Dendritic cell treated with granulocyte-macrophage colony-stimulating factor and Interleukin-4, amounts not matched to agents 40 ng/mL and 50 ng/mL, for 4 days (primary cell): ENCODE results near the gene DRAM1.

Source experiments
- H3K27ac Mint-ChIP-seq: one replicate; pipeline ENCODE4 v1.8.0; 2022; ENCODE audit warnings: mild to moderate bottlenecking, mixed read lengths
- H3K27me3 Mint-ChIP-seq: one replicate; pipeline ENCODE4 v1.8.0; 2022; ENCODE audit warnings: mild to moderate bottlenecking, mixed read lengths
- H3K36me3 Mint-ChIP-seq: one replicate; pipeline ENCODE4 v1.8.0; 2022; ENCODE audit warnings: low read depth, mixed read lengths
- H3K4me1 Mint-ChIP-seq: one replicate; pipeline ENCODE4 v1.8.0; 2022; ENCODE audit warnings: low read depth, mixed read lengths
- H3K4me3 Mint-ChIP-seq: one replicate; pipeline ENCODE4 v1.8.0; 2022; ENCODE audit warnings: mild to moderate bottlenecking, moderate library complexity, mixed read lengths
- H3K9me3 Mint-ChIP-seq: one replicate; pipeline ENCODE4 v1.8.0; 2022; ENCODE audit warnings: mixed read lengths
- intact Hi-C: fragments of 100-400 bp; cut with micrococcal nuclease; formaldehyde crosslinking; loops from one replicate; pipeline ENCODE4 v1.15.0; 2022

Gene DRAM1

DNA sequence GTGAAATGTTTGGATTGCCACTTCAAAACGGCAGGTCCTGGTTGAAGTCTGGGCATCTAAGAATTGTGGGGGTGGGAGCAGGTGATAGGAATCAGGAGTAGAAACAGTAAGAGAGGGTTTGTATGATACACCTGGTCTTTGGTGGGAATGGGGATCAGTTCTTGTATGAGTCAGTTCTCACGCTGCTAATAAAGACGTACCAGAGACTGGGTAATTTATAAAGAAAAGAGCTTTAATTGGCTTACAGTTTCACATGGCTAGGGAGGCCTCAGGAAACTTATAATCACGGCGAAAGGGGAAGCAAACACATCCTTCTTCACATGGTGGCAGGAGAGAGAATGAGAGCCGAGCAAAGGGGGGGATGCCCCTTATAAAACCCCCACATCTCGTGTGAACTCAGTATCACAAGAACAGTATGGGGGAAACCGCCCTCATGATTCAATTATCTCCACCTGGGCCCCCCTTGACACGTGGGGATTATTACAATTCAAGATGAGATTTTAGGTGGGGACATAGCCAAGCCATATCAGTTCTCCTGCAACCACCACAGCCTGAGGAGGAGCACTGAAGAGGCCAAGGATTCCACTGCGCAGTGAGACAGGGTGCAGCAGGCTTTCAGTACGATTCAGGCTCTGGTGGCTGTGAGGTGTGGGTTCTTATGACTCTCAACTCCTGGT is 52.1 kb downstream of the DRAM1 start:
- Mint-ChIP-seq H3K9me3 (peaks cover 16% of the 10 kb centered on the region), H3K27ac (no peak overlapping the region), H3K4me1 (peaks cover 51% of the 10 kb centered on the region), H3K36me3 (peaks cover 8% of the 10 kb centered on the region), H3K27me3 (no peaks in the 10 kb centered on the region), H3K4me3 (no peak overlapping the region)
- intact Hi-C loops = no loop called here

GRCh38 chr12:101931498-101932326 is 54.3 kb downstream of the DRAM1 start:
- H3K27ac Mint-ChIP-seq = no peak overlapping the region
- intact Hi-C loops = no loop called here
- no peak overlapping the region for H3K4me3 Mint-ChIP-seq
- H3K9me3 Mint-ChIP-seq = peaks cover 11% of the 10 kb centered on the region
- peaks cover 30% of the 10 kb centered on the region for H3K4me1 Mint-ChIP-seq
- H3K36me3 Mint-ChIP-seq = peaks cover 7% of the 10 kb centered on the region
- H3K27me3 Mint-ChIP-seq = peaks cover 4% of the 10 kb centered on the region

DNA sequence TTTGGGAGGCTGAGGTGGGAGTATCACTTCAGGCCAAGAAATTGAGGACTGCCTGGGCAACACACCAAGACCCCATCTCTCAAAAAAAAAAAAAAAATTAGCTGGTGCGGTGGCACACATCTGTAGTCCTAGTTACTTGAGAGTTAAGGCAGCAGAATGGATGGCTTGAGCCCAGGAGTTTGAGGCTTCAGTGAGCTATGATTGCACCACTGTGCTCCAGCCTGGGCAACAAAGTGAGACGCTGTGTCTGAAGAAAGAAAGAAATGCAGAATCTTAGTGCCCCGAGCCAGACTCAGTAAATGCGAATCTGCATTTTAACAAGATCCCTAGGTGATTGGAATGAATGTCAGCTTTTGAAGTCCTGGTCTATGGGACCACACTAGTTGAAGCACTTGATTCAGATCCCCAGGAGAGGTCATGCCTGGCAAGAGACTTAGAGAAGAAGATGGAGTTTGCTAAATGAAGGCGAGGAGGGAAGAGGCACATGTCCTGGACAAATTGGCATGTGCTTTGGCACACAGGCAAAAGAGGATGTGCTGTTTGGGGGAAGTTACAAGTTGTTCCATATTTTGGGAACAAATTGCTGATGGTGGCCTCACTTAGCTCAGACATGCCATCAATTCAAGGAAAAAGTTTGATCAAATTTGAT is 56.6 kb downstream of the DRAM1 start:
- Mint-ChIP-seq H3K4me1 (peaks cover 11% of the 10 kb centered on the region), H3K4me3 (no peak overlapping the region), H3K9me3 (peaks cover 9% of the 10 kb centered on the region), H3K27me3 (peaks cover 4% of the 10 kb centered on the region), H3K36me3 (peaks cover 6% of the 10 kb centered on the region), H3K27ac (no peak overlapping the region)
- intact Hi-C loops = no loop called here

DNA sequence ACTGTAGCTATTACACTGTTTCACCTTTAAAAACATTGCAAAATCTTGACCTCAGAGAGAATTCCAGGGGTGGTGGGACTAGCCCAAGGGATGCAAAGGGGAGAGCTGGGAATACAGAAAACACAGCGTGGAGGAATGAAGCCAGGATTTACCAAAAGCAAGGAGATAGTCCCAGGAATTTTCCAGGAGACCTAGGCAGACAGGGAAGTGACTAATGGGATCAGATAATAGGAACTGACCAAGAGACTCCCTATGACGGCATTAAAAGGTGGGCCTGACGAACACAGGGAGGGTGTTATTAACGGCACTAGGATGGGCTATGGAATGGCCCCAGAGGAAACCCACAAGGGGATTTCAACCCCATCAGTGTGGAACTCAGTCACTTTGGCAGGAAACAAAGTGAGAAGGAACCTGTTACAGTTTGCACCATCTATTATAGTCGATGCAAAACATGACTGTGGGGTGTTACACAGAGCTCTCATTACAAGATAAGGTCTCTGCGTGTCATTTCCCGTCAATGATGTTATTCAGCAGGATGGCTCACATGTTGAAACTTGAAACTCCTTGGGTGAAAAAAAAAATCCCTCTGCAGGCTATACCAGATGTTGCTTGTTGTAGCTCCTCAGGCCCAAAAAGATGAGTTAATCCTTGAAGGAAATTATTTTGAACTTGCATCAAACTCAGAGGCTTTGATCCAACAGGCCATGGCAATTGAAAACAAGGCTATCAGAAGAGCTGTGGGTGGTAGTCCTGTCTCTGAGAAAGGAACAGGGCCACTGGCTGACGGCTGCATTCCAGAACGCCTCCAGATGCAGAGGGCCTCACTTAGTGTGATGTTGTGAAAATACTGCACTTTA is 58.7 kb downstream of the DRAM1 start:
- H3K27me3 Mint-ChIP-seq = peaks cover 10% of the 10 kb centered on the region
- no peak overlapping the region for H3K4me3 Mint-ChIP-seq
- H3K36me3 Mint-ChIP-seq = no peaks in the 10 kb centered on the region
- H3K4me1 Mint-ChIP-seq = peaks cover 17% of the 10 kb centered on the region
- intact Hi-C loops = no loop called here
- H3K9me3 Mint-ChIP-seq = no peaks in the 10 kb centered on the region
- no peak overlapping the region for H3K27ac Mint-ChIP-seq

- Mint-ChIP-seq H3K4me1 (peaks cover 16% of the 10 kb centered on the region), H3K9me3 (no peaks in the 10 kb centered on the region), H3K36me3 (no peaks in the 10 kb centered on the region), H3K27ac (no peak overlapping the region), H3K4me3 (no peak overlapping the region), H3K27me3 (peaks cover 15% of the 10 kb centered on the region)
- intact Hi-C loops = no loop called here
Observed at GRCh38 chr12:101939306-101939705, 61.9 kb downstream of the DRAM1 start.

DNA sequence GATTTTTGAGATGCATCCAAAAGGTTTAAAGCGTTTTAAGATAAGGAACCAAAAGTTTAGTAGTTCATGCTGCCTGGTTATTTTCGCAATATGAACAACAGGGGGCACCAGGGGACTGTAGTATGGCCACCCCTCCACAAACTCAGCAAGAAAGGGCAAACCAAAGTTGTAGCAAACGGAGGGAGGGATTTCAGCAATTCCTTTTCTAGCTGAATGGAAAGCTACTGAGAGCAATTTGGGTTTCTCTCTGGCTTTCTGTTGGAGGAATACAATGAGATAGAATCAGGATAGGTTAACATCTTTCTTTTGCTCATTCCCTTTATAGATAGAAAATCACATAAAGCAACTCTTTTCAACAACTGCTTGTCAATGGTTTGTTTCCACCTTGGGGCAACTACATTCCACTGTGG is 62.5 kb downstream of the DRAM1 start:
- H3K4me3 Mint-ChIP-seq = no peak overlapping the region
- H3K27me3 Mint-ChIP-seq = peaks cover 15% of the 10 kb centered on the region
- H3K4me1 Mint-ChIP-seq = peaks cover 16% of the 10 kb centered on the region
- no peaks in the 10 kb centered on the region for H3K36me3 Mint-ChIP-seq
- intact Hi-C loops = loop anchor here (2.0 kb wide), 1 partner anchor 829 kb away; no protein-coding TSS in a partner anchor
- H3K27ac Mint-ChIP-seq = no peak overlapping the region
- no peaks in the 10 kb centered on the region for H3K9me3 Mint-ChIP-seq

DNA sequence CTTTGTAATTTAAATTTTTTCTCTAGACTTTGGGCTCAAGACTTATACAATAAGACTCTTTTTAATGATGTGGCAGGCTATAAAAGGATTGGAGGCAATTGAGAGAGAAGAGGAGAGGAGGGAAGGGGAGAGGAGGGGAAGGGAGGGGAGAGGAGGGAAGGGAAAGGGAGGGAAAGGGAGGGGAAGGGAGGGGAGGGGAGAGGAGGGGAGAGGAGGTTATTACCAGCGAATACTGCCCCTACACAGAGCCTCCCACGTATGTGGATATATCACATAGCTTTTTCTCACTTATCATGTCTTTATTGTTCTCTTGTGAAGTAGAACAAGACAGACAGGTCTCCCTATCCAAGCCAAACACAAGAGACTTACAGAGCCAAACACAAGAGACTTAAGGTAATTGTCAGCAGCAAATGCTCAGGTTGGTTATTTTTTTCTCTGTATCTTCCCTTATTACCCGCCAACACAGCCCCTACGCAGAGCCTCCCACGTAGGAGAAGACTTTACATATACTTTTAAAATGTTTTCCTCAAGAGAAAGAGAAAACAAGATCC is 63.1 kb downstream of the DRAM1 start:
- Mint-ChIP-seq H3K27me3 (peaks cover 13% of the 10 kb centered on the region), H3K4me3 (no peak overlapping the region), H3K36me3 (no peaks in the 10 kb centered on the region), H3K9me3 (no peaks in the 10 kb centered on the region), H3K27ac (no peak overlapping the region), H3K4me1 (peaks cover 16% of the 10 kb centered on the region)
- intact Hi-C loops = loop anchor here (2.0 kb wide), 1 partner anchor 828 kb away; no protein-coding TSS in a partner anchor

DNA sequence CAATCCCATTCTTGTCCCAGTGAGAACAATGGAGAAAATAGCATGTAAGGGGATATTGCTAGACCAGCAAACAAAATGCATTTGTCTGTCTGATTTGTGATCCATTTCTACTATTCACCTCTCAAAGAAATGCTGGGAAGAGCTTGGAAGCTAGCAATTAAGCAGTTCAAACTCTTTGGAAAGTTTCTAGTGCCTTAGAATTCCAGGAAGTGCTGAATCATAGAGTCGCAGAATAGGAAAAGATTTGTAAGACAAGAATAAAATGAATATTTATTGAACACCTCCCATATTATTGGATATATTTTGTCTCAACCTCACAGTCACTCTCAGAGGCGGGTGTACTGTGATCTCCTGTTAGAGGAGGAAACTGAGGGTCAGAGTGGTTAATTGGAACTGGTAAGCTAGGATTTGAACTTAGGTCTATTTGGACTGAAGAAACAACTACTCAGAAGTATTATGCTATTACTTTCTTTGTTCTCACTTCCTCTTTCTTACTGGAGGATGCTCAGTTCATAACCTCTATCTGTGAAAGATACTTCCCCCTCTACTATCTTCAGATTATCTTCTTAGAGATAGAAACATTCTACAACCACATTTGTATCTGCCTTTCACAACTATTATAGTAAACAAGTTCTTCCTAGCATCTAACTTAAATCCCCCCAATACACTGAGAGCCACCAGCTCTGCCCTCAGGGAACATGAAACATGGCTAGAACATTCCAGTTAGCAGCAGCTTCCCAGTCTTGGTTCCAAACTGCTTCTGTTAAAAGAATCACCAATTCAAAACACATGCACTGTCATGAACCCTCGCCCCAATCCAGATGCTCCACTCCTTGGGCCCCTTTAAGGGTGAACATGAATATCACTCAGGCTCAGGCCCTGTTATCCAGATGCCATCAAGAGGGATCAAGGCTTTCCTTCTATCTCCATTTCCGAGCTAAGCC is 64.2 kb downstream of the DRAM1 start:
- intact Hi-C loops = loop anchor here (2.0 kb wide), 1 partner anchor 827 kb away; no protein-coding TSS in a partner anchor
- Mint-ChIP-seq H3K4me3 (no peak overlapping the region), H3K4me1 (peaks cover 16% of the 10 kb centered on the region), H3K36me3 (no peaks in the 10 kb centered on the region), H3K9me3 (no peaks in the 10 kb centered on the region), H3K27ac (no peak overlapping the region), H3K27me3 (peaks cover 11% of the 10 kb centered on the region)

GRCh38 chr12:101942250-101942605 is 64.8 kb downstream of the DRAM1 start:
- Mint-ChIP-seq H3K36me3 (no peaks in the 10 kb centered on the region), H3K4me1 (peaks cover 16% of the 10 kb centered on the region), H3K9me3 (no peaks in the 10 kb centered on the region), H3K4me3 (no peak overlapping the region), H3K27me3 (peaks cover 11% of the 10 kb centered on the region), H3K27ac (no peak overlapping the region)
- intact Hi-C loops = no loop called here

- Mint-ChIP-seq H3K4me1 (peaks cover 15% of the 10 kb centered on the region), H3K36me3 (no peaks in the 10 kb centered on the region), H3K9me3 (no peaks in the 10 kb centered on the region), H3K27ac (no peak overlapping the region), H3K4me3 (no peak overlapping the region), H3K27me3 (peaks cover 7% of the 10 kb centered on the region)
- intact Hi-C loops = no loop called here
Observed at GRCh38 chr12:101945369-101946232, 68.2 kb downstream of the DRAM1 start.

DNA sequence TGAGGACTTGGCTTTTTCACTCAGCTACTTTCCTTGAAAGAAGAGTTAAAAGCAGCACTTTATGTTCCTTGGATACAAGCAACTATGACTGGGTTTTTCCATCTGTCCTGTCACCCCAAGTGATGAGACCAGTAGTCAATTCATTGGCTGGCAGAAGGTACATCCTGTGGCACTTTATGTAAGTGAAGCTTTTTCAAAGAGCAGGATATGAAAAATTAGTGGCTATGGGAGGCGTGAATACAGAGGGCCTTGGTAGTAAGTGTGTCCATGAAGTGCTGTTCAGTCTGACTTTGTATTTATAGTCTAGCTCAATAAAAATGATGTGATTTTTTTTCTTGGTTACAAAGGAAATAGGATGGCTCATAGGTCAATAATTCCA is 68.8 kb downstream of the DRAM1 start:
- Mint-ChIP-seq H3K36me3 (no peaks in the 10 kb centered on the region), H3K4me1 (peaks cover 9% of the 10 kb centered on the region), H3K27ac (no peak overlapping the region), H3K4me3 (no peak overlapping the region), H3K27me3 (peaks cover 5% of the 10 kb centered on the region), H3K9me3 (no peaks in the 10 kb centered on the region)
- intact Hi-C loops = no loop called here

- Mint-ChIP-seq H3K27me3 (peaks cover 5% of the 10 kb centered on the region), H3K4me3 (no peak overlapping the region), H3K36me3 (no peaks in the 10 kb centered on the region), H3K9me3 (no peaks in the 10 kb centered on the region), H3K4me1 (no peaks in the 10 kb centered on the region), H3K27ac (no peak overlapping the region)
- intact Hi-C loops = no loop called here
Observed at GRCh38 chr12:101947316-101947715, 69.9 kb downstream of the DRAM1 start.
